ENCODE results near the gene ISL1. TPM values are rescaled to one million over a fixed set of nuclear protein-coding genes. Genes with fewer than 3 reads are reported as not detected.

ISL1 gene
- total RNA-seq, 1 donor from 2014 or later = not detected

DNA sequence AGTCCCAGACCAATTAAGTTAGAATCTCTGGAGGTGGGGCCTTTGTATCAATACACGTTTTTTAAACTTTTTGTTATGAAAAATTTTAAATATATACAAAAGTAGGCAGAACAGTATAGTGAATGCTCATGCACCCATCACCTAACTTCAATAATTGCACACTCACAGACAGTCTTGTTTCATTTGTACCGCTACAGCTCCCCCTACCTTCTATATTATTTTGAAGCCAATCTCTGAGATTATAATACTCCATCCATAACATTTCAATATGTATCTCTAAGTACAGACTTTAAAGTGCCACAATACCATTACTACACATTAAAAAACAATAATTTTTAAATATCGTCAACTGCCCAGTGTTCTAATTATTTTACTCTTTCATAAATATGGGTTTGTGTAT lies 32.9 kb downstream of the ISL1 start:
- intact Hi-C loops (cut with DNase I) = no loop called here
- DNase-seq (ENCODE audit: low spot score) = no peak

DNA sequence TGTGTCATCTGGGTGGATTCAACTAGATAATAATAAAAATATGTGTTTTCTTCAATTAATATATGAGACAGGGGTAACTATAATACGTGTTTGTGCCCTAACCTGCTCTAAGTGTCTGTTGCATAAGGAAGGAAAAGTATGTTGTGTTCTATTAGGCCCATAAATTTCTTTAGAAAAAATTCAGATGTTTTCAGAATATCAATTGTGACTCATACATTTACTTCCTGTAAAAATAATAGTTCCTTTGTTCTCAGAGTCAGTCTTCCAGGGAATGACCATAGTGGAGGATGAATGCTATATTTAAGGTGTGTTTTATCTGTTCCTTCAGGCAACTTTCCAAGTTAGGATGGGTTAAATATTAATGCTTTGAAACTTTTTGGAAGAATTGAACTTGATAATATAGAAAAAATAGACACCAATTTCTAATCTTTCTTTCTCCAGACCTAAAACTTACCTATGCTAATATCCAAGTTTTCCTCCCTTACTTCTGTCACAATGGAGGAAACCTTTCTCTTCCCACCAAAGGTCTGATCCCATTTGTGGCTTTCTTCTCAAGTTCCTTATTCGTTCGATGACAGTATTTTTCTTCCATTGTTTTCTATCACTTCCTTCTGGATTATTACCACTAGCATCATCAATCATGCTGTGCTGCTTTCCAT lies 49.9 kb downstream of the ISL1 start:
- no peak for DNase-seq (ENCODE audit: low spot score)
- intact Hi-C loops (cut with DNase I) = no loop called here

DNA sequence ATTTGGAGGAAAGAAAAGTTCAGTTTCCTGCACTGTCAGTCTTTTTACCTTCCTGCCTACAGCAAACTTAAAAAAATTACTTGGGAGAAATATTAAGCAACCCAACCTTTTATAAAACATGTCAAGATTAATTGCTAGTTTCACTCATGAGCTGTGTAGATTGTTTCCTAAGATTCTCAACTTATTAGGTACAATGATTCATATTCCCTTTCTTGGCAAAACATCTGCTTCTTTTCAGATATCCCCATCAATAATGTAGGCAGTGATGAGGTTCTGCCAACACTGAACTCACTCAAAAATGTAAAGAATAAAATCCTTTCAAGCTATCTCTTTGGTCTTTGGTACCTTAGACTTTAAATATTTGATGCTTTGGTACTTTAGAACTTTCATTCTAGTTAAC lies 56.0 kb downstream of the ISL1 start:
- intact Hi-C loops (cut with DNase I) = no loop called here
- no peak for DNase-seq (ENCODE audit: low spot score)

Data from cardiac septum (tissue), 1 donor.